Pancreas (tissue), 10 donors: ENCODE data around the gene NAV3. TPM values are rescaled to one million over a fixed set of nuclear protein-coding genes. Genes with fewer than 3 reads are reported as not detected.
A peak's percentile ranks its signal among the peaks of the same experiment; 100 is the strongest.

ENCODE experiments used
- ATAC-seq, 4 donors: fragments of 200-7000 bp; cut with Tn5 transposase; one replicate each; pipeline versions ENCODE4 v1.8.0 to v1.9.1; 2020; ENCODE audit warnings: mild to moderate bottlenecking in 4 of 4, moderate library complexity in 4 of 4
- DNase-seq, 6 donors: peaks; one replicate each; pipeline ENCODE4 v3.0.0-alpha.2; 2020
- FAIRE-seq: peaks from 2 replicates; lab custom pipeline; 2012; peaks lifted over from hg19 to GRCh38; lab: Jason Lieb, UNC
- H3K27ac ChIP-seq, 4 donors: fragments of 200-600 bp; sonication (generic); 1 replicate in 3 of 4; 2 replicates in 1 of 4; pipeline versions ENCODE4 v1.5.0 to v1.8.0; 2020
- H3K27me3 ChIP-seq, 4 donors: fragments of 200-600 bp; one replicate each; pipeline ENCODE4 v1.8.0; 2021
- H3K36me3 ChIP-seq, 3 donors: fragments of 200-600 bp; sonication (generic) in 1 of 3; one replicate each; pipeline versions ENCODE4 v1.5.0 to v1.8.0; 2020 to 2021
- H3K4me1 ChIP-seq, 3 donors: fragments of 200-600 bp; one replicate each; pipeline ENCODE4 v1.8.0; 2021
- H3K4me3 ChIP-seq, 4 donors: fragments of 200-600 bp; sonication (generic) in 2 of 4; one replicate each; pipeline versions ENCODE4 v1.5.0 to v1.8.0; 2020 to 2021
- H3K9me3 ChIP-seq, 4 donors: fragments of 200-600 bp; one replicate each; pipeline ENCODE4 v1.8.0; 2021
- WGBS, 2 donors: extraction: QIAGEN DNeasy Blood & Tissue Kit; methylation state at CpG; one replicate each; pipeline ENCODE4 v1.1.7; 2013; 5-methylcytosine and 5-hydroxymethylcytosine counted together
- intact Hi-C, 3 donors: fragments of 100-400 bp; cut with DNase I; formaldehyde crosslinking; loops; one replicate each; pipeline versions ENCODE4 v1.11.1 to v1.14.2; 2022
- polyA plus RNA-seq, 2 donors: library from polyadenylated mRNA; stranded (reverse); fragments of 200-250 nt; gene quantifications; one replicate each; pipeline ENCODE4 v1.2.3, GENCODE V29; 2013
- total RNA-seq, 6 donors: library from RNA; stranded (reverse); fragmentation: NEBNext Ultra II Directional in 4 of 6; extraction: Animal tissue kit (Norgen Biotek cat#: 25700) in 4 of 6; gene quantifications; one replicate each; pipeline versions ENCODE4 v1.2.1 to v1.2.4, GENCODE V29; 2021 to 2023
- TF ChIP-seq, protein P1 (sequence below), 4 donors: fragments of 200-600 bp; sonication (generic) in 3 of 4; IDR thresholded peaks; one replicate each; pipeline versions ENCODE4 v1.5.0 to v1.8.0; 2021; ENCODE audit warnings: antibody characterized with exemption in 4 of 4
- donor health status: healthy with polysubstance abuse.
- donor health status: DM: no; HTN: no; CAD: no; lungs with moderate emphysema.
- donor health status: DM: no; HTN: no; CAD: no.
- donor health status: control.
- donor health status: control.
- donor health status: Bipolar disorder and iron deficiency.
- donor health status: DM: yes; HTN: yes; CAD: no.
- donor health status: DM: no; HTN: no; CAD: no.
- donor health status: DM: no; HTN: no; CAD: no.
- donor health status: DM: yes; HTN: yes; CAD: no.

Gene NAV3
- total and polyA plus RNA-seq, 8 donors = 0.46 to 3.7 (median 0.68) TPM

DNA sequence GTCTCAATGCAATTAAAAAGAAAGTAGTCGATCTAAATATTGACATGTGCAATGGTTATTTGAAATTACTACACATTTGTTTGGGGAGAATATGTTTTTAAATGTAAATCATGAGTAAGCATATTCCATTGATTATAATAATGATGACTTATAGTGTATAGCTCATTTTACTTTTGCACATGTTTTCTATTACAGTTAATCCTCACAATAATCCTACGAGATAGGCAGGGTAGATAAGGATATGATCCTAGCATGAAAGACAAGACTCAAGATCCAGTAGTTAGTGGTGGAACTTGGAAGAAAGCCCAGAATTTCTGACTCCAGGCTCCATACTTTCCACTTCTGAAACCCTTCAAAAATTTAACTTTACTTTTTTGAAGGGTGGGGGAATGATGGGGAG is 94.0 kb downstream of the NAV3 start:
- H3K27ac ChIP-seq = no peak overlapping the region
- TF ChIP-seq, protein P1, sequence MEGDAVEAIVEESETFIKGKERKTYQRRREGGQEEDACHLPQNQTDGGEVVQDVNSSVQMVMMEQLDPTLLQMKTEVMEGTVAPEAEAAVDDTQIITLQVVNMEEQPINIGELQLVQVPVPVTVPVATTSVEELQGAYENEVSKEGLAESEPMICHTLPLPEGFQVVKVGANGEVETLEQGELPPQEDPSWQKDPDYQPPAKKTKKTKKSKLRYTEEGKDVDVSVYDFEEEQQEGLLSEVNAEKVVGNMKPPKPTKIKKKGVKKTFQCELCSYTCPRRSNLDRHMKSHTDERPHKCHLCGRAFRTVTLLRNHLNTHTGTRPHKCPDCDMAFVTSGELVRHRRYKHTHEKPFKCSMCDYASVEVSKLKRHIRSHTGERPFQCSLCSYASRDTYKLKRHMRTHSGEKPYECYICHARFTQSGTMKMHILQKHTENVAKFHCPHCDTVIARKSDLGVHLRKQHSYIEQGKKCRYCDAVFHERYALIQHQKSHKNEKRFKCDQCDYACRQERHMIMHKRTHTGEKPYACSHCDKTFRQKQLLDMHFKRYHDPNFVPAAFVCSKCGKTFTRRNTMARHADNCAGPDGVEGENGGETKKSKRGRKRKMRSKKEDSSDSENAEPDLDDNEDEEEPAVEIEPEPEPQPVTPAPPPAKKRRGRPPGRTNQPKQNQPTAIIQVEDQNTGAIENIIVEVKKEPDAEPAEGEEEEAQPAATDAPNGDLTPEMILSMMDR (IDR thresholded peaks at IDR 0.05) = no peak
- H3K9me3 ChIP-seq = no peaks in the 10 kb centered on the region
- DNase-seq (no peak), FAIRE-seq (no peak), ATAC-seq (no peak)
- H3K4me3 ChIP-seq = no peak overlapping the region
- H3K36me3 ChIP-seq = no peaks in the 10 kb centered on the region
- H3K27me3 ChIP-seq = no peaks in the 10 kb centered on the region
- peaks cover 0 to 3% (median 0%) of the 10 kb centered on the region in 3 donors for H3K4me1 ChIP-seq
- intact Hi-C loops = loop anchor here (5.0 to 10.0 kb wide), 2 partner anchors 200 to 202 kb away; no protein-coding TSS in a partner anchor
- WGBS, 2 donors = 55 to 73% methylated on average over 2 of the region's 2 CpGs

DNA sequence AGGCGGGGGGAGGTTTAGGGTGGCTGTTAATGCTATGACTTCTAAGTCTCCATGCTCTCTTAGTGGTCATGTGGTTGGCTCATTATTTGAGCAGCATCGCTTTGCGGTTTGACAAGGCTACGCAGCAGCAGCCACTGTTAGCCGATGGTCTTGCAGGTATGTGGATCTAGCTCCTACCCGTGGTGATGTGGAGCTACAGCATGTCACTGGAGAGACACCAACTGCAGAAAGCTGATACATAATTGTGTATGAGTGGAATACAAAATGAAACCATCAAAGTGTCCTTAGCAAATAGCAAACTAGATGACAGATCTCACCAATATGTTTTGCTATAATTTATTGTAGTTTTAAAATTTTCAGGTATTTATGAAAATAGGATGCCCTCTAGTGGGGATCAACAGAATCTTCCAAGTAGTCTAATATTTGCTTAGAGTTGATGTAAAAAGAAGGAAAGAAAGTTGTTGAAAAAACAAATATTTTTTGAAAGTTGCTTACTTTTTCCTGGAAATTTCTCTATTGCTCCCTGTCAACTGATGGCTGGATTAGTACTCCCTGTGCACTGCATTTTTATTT is 94.9 kb downstream of the NAV3 start:
- Histone ChIP-seq H3K36me3 (no peaks in the 10 kb centered on the region), H3K4me1 (peaks cover 0 to 3% (median 0%) of the 10 kb centered on the region in 3 donors), H3K27ac (no peak overlapping the region), H3K27me3 (no peaks in the 10 kb centered on the region), H3K4me3 (no peak overlapping the region), H3K9me3 (no peaks in the 10 kb centered on the region)
- 1% methylated on average over 6 of the region's 6 CpGs for WGBS, 2 donors
- TF ChIP-seq, protein P1 (IDR thresholded peaks at IDR 0.05) = peak; percentile 58 to 89 (median 74)
- intact Hi-C loops = loop anchor here in 2 of 3 donors (5.0 to 10.0 kb wide), 2 partner anchors 201 to 203 kb away; no protein-coding TSS in a partner anchor
- peak; percentile 96 to 100 (median 98) for ATAC-seq
- FAIRE-seq = peak; percentile 47
- DNase-seq = peak; percentile 56 to 79 (median 64)

DNA sequence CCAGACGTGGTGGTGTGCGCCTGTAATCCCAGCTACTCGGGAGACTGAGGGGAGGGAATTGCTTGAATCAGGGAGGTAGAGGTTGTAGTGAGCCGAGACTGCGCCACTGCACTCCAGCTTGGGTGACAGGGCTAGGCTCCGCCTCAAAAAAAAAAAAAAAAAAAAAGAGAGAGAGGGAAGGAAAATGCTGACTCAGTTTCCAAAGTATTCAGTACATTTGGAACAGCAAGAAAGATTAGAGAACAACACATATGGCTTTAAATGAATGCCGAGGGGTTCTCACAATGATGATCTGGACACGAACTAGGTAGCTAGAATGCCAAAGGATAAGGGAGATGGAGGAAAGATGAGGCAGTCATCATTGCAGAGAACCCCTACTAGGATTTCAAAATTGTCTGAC is 97.4 kb downstream of the NAV3 start:
- Histone ChIP-seq H3K36me3 (no peaks in the 10 kb centered on the region), H3K4me3 (no peak overlapping the region), H3K9me3 (no peaks in the 10 kb centered on the region), H3K4me1 (peaks cover 0 to 3% (median 0%) of the 10 kb centered on the region in 3 donors), H3K27ac (no peak overlapping the region), H3K27me3 (no peaks in the 10 kb centered on the region)
- no peak for DNase-seq
- intact Hi-C loops = loop anchor here in 2 of 3 donors (5.0 to 10.0 kb wide), 2 partner anchors 203 to 206 kb away; no protein-coding TSS in a partner anchor
- TF ChIP-seq, protein P1 (IDR thresholded peaks at IDR 0.05) = no peak
- 64 to 83% methylated on average over 8 of the region's 8 CpGs for WGBS, 2 donors
- no peak for ATAC-seq
- FAIRE-seq = no peak

DNA sequence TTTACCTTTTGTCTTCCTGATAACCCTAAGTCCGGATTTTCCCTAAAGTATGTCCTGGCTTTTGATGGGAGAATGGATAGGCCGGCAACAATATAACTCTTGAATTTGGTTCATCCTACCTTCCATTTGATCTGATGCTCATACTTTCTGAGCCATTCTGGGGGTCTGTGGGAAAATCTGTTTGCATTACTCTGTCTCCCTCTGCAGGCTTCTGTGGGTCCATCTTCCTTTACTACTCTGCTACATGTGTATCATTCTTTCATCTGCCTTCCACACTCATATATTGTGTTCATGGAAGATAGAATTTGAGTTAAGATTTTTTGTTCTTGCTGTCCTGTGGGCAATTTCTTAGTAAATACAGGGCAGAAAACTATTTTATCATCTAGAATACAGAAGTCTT is 101.5 kb downstream of the NAV3 start:
- no peak for ATAC-seq
- no peak overlapping the region for H3K27ac ChIP-seq
- H3K4me1 ChIP-seq = no peaks in the 10 kb centered on the region
- no peaks in the 10 kb centered on the region for H3K36me3 ChIP-seq
- FAIRE-seq = no peak
- WGBS, 2 donors = 83 to 95% methylated on average over 2 of the region's 2 CpGs
- no peak for DNase-seq
- no peaks in the 10 kb centered on the region for H3K9me3 ChIP-seq
- intact Hi-C loops = no loop called here
- TF ChIP-seq, protein P1 (IDR thresholded peaks at IDR 0.05) = no peak
- no peak overlapping the region for H3K4me3 ChIP-seq
- no peaks in the 10 kb centered on the region for H3K27me3 ChIP-seq

DNA sequence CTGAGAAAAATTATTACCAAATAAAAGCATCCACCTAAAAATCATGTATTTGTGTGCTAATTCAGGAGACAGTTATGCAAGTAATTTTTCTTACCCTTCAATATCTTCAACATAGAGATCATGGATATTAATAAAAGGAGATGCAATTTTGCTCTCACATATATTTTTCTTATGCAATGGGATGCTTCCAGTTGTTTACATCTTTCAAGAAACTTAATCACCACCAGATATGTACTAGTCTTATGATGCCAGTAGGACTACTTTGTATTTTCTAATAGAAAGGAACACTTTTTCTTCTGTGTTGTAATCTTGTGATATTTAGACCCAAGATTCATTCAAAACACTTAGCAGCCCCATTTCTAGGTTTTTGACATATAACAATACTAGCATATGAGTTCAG is 107.6 kb downstream of the NAV3 start:
- H3K9me3 ChIP-seq = no peaks in the 10 kb centered on the region
- ATAC-seq (no peak), FAIRE-seq (no peak), DNase-seq (no peak)
- H3K27ac ChIP-seq = no peak overlapping the region
- TF ChIP-seq, protein P1 (IDR thresholded peaks at IDR 0.05) = no peak
- H3K27me3 ChIP-seq = no peaks in the 10 kb centered on the region
- no peaks in the 10 kb centered on the region for H3K36me3 ChIP-seq
- no peaks in the 10 kb centered on the region for H3K4me1 ChIP-seq
- intact Hi-C loops = no loop called here
- no peak overlapping the region for H3K4me3 ChIP-seq
